Thoracic aorta (tissue), 2 donors: ENCODE measurements around the gene CD101. TPM values are rescaled to one million over a fixed set of nuclear protein-coding genes. Genes with fewer than 3 reads are reported as not detected.

Experiments
- ATAC-seq: fragments of 150-250 bp; one replicate; pipeline ENCODE4 v1.8.0; 2017; ENCODE audit warnings: low read depth; ENCODE audit not compliant: insufficient number of reproducible peaks, low FRiP score
- DNase-seq: peaks from one replicate; pipeline ENCODE4 v3.0.0-alpha.2; 2020; ENCODE audit warnings: low spot score
- H3K27ac ChIP-seq, 2 donors: fragments of 200-600 bp; sonication (generic); 1 replicate in 1 of 2; 2 replicates in 1 of 2; pipeline ENCODE4 v1.5.1; 2016; ENCODE audit warnings: mild to moderate bottlenecking in 2 of 2, moderate library complexity in 2 of 2
- H3K27me3 ChIP-seq: fragments of 200-600 bp; sonication (generic); replicated peaks from 2 replicates; pipeline ENCODE4 v1.6.0; 2016; ENCODE audit warnings: mild to moderate bottlenecking; ENCODE audit not compliant: insufficient read depth
- H3K36me3 ChIP-seq: fragments of 200-600 bp; sonication (generic); one replicate; pipeline ENCODE4 v1.5.1; 2016
- H3K4me1 ChIP-seq, 2 donors: fragments of 200-600 bp; sonication (generic); 1 replicate in 1 of 2; 2 replicates in 1 of 2; pipeline versions ENCODE4 v1.5.1 to v1.6.0; 2016; ENCODE audit warnings: low read depth in 2 of 2, mild to moderate bottlenecking in 1 of 2; ENCODE audit not compliant: control insufficient read depth in 1 of 2
- H3K4me3 ChIP-seq: fragments of 200-600 bp; sonication (generic); 2 replicates; pipeline ENCODE4 v1.5.1; 2016; ENCODE audit warnings: mild to moderate bottlenecking
- H3K9me3 ChIP-seq: fragments of 200-600 bp; sonication (generic); 2 replicates; pipeline ENCODE4 v1.5.1; 2016
- CTCF ChIP-seq: fragments of 200-600 bp; sonication (generic); IDR thresholded peaks from one replicate; pipeline ENCODE4 v1.5.1; 2019; ENCODE audit warnings: antibody characterized with exemption
- total RNA-seq, 2 donors: library from RNA; depleted of rRNA; stranded (reverse); fragments of >200 nt; gene quantifications; one replicate each; pipeline versions ENCODE4 v1.1.0 to v1.2.3, GENCODE V29; 2016

CD101 gene
- total RNA-seq, 2 donors from 2014 or later = 0.85 to 1.8 TPM

- H3K4me1 ChIP-seq = peaks cover 6 to 13% of the 10 kb centered on the region in 2 donors
- peak; percentile 90 for ATAC-seq
- no peak for TF ChIP-seq CTCF
- H3K27ac ChIP-seq = peak overlapping the region; percentile 10 to 17
- no peak overlapping the region for H3K4me3 ChIP-seq
- no peaks in the 10 kb centered on the region for H3K36me3 ChIP-seq
- peak; percentile 60 for DNase-seq
- no peaks in the 10 kb centered on the region for H3K9me3 ChIP-seq
- no peaks in the 10 kb centered on the region for H3K27me3 ChIP-seq
Observed at GRCh38 chr1:116990612-116991151, 10.9 kb upstream of the CD101 start.

DNA sequence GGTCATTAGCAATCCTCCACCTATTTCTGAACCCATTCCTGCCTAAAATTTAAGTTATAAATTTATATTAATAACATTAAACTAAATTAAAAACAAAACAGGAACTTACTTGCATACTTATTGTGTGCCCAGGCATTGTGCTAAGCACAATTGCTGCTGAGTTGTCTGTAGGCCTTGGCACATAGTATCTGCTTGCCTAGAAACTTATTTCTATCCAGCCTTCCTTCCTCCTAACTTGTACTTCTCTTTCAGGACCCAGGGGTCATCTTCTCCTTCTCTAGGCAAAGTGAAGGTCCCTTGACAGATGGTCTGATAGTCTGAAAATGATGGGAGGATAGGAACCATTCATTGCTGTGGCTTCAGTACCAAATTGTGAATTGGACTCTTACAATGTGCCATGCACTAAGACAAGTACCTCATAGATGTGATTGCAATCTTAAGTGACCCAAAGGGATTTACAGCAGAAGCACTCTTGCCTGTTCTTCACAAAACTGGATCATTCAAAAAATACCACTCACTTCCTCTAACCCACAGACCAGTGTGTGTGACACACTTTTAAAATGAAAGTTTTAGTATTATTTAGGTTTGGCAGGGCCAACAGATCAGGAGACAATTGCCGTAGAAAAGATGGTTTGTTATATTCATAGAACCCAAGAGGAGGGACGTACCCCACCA is 10.3 kb upstream of the CD101 start:
- peak overlapping the region; percentile 10 to 17 for H3K27ac ChIP-seq
- peaks cover 6 to 13% of the 10 kb centered on the region in 2 donors for H3K4me1 ChIP-seq
- ATAC-seq = no peak
- no peak overlapping the region for H3K4me3 ChIP-seq
- TF ChIP-seq CTCF = no peak
- H3K36me3 ChIP-seq = no peaks in the 10 kb centered on the region
- H3K9me3 ChIP-seq = no peaks in the 10 kb centered on the region
- no peaks in the 10 kb centered on the region for H3K27me3 ChIP-seq
- no peak for DNase-seq

- DNase-seq = no peak
- Histone ChIP-seq H3K4me1 (peaks cover 6 to 13% of the 10 kb centered on the region in 2 donors), H3K9me3 (no peaks in the 10 kb centered on the region), H3K27ac (no peak overlapping the region), H3K27me3 (no peaks in the 10 kb centered on the region), H3K4me3 (no peak overlapping the region), H3K36me3 (no peaks in the 10 kb centered on the region)
- TF ChIP-seq CTCF = no peak
- ATAC-seq = no peak
Observed at GRCh38 chr1:116991918-116992317, 9.6 kb upstream of the CD101 start.

DNA sequence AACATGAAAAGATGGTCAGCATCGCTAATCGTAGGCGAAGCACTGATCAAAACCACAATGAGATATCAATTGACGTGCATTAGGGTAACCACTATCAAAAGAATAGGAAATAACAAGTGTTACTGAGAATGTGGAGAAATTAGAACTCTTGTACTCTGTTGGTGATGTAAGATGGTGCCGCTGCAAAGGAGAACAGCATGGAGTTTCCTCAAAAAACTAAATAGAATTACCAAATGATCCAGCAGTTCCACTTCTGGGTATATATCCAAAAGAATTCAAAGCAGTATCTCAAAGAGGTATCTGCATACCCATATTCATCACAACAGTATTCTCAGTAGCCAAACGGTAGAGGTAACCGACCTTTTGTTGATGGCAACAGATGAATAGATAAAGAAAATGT is 8.3 kb upstream of the CD101 start:
- no peaks in the 10 kb centered on the region for H3K36me3 ChIP-seq
- no peaks in the 10 kb centered on the region for H3K9me3 ChIP-seq
- peaks cover 6 to 13% of the 10 kb centered on the region in 2 donors for H3K4me1 ChIP-seq
- H3K4me3 ChIP-seq = no peak overlapping the region
- DNase-seq (no peak), ATAC-seq (no peak)
- H3K27ac ChIP-seq = no peak overlapping the region
- no peaks in the 10 kb centered on the region for H3K27me3 ChIP-seq
- TF ChIP-seq CTCF = no peak

GRCh38 chr1:116994411-116994810 is 7.1 kb upstream of the CD101 start:
- TF ChIP-seq CTCF = no peak
- no peaks in the 10 kb centered on the region for H3K9me3 ChIP-seq
- ATAC-seq (no peak), DNase-seq (no peak)
- H3K27me3 ChIP-seq = no peaks in the 10 kb centered on the region
- peaks cover 6 to 13% of the 10 kb centered on the region in 2 donors for H3K4me1 ChIP-seq
- H3K36me3 ChIP-seq = no peaks in the 10 kb centered on the region
- no peak overlapping the region for H3K27ac ChIP-seq
- H3K4me3 ChIP-seq = no peak overlapping the region
